NCI-H146 (cell line): Measurements from ENCODE around the gene ZNF407.

Experiments used
- DNase-seq: peaks from one replicate; lab custom pipeline; 2025; lab: John Stamatoyannopoulos, UW

The ZNF407 gene

GRCh38 chr18:74791501-74792194, 194.0 kb downstream of the ZNF407 start:
- no peak for DNase-seq

GRCh38 chr18:74793746-74794145, 196.1 kb downstream of the ZNF407 start:
- no peak for DNase-seq

GRCh38 chr18:74795751-74796150, 198.1 kb downstream of the ZNF407 start:
- no peak for DNase-seq

- no peak for DNase-seq
Measured at GRCh38 chr18:74796211-74796610, 198.5 kb downstream of the ZNF407 start.

- no peak for DNase-seq
Measured at GRCh38 chr18:74796841-74797576, 199.3 kb downstream of the ZNF407 start.

- DNase-seq = no peak
Measured at GRCh38 chr18:74797577-74798151, 200.0 kb downstream of the ZNF407 start.

- no peak for DNase-seq
Measured at GRCh38 chr18:74799542-74799941, 201.9 kb downstream of the ZNF407 start.

GRCh38 chr18:74800098-74800497, 202.4 kb downstream of the ZNF407 start:
- DNase-seq = no peak

- no peak for DNase-seq
Measured at GRCh38 chr18:74803117-74803516, 205.4 kb downstream of the ZNF407 start.

- no peak for DNase-seq
Measured at GRCh38 chr18:74803769-74804168, 206.1 kb downstream of the ZNF407 start.

GRCh38 chr18:74804677-74805076, 207.0 kb downstream of the ZNF407 start:
- DNase-seq = peak; percentile 93

GRCh38 chr18:74806073-74806472, 208.4 kb downstream of the ZNF407 start:
- DNase-seq = peak; percentile 12

- peak; percentile 16 for DNase-seq
Measured at GRCh38 chr18:74806700-74807416, 209.2 kb downstream of the ZNF407 start.

GRCh38 chr18:74817576-74817975, 219.9 kb downstream of the ZNF407 start:
- DNase-seq = no peak

GRCh38 chr18:74818516-74819175, 221.0 kb downstream of the ZNF407 start:
- no peak for DNase-seq

- DNase-seq = peak; percentile 37
Measured at GRCh38 chr18:74819433-74820059, 221.9 kb downstream of the ZNF407 start.

GRCh38 chr18:74820160-74820780, 222.6 kb downstream of the ZNF407 start:
- DNase-seq = no peak

GRCh38 chr18:74825460-74825859, 227.8 kb downstream of the ZNF407 start:
- DNase-seq = no peak

- no peak for DNase-seq
Measured at GRCh38 chr18:74826572-74826971, 228.9 kb downstream of the ZNF407 start.

- DNase-seq = no peak
Measured at GRCh38 chr18:74828200-74828599, 230.5 kb downstream of the ZNF407 start.
